GM15510 (cell line): ENCODE results near the gene DPP9.

ENCODE experiments used
- POLR2A ChIP-seq: IDR thresholded peaks from 3 replicates; pipeline ENCODE4 v1.6.1; 2011; ENCODE audit warnings: borderline replicate concordance; ENCODE audit not compliant: insufficient read length; ENCODE audit errors: extremely low read depth

The DPP9 gene

GRCh38 chr19:4684312-4685095 lies 39.1 kb downstream of the DPP9 start:
- no peak for TF ChIP-seq POLR2A

DNA sequence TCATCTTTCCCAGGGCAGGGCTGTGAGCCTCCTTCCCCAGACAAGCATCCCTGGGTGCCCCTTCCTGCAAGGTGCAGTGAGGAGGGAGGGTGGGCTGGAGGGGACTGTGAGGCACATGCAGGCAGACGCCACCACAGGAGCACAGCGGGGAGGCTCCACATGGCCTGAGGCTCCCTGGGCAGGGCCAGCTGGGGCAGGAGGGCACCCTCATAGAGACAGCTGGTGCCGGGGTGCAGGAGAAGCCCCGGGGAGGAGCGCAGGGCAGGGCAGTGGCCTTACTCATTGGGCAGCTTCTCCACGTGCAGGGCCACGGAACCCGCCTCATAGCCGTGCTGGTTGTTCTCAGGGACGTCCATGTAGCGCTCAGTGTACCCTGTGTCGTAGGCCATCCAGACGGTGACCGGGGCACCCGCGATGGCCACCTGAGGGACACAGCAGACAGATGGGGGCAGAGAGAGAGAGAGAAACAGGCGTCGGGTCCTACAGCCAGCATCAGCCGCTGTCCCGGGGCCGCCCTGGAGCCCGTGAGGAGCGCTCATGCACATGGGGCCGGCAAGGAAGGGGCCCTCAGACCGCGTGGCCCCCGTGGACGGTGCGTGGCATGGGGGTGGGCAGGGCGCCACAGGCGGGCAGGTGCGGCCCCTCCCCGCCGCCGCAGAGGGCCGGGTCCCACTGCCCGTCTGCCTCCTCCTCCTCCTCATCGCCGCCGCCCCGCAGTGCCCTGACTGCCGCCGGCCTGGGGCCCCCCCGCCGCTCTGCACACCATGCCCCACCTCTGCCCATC lies 41.0 kb downstream of the DPP9 start:
- TF ChIP-seq POLR2A = no peak

GRCh38 chr19:4678881-4679790 lies 44.5 kb downstream of the DPP9 start:
- no peak for TF ChIP-seq POLR2A

DNA sequence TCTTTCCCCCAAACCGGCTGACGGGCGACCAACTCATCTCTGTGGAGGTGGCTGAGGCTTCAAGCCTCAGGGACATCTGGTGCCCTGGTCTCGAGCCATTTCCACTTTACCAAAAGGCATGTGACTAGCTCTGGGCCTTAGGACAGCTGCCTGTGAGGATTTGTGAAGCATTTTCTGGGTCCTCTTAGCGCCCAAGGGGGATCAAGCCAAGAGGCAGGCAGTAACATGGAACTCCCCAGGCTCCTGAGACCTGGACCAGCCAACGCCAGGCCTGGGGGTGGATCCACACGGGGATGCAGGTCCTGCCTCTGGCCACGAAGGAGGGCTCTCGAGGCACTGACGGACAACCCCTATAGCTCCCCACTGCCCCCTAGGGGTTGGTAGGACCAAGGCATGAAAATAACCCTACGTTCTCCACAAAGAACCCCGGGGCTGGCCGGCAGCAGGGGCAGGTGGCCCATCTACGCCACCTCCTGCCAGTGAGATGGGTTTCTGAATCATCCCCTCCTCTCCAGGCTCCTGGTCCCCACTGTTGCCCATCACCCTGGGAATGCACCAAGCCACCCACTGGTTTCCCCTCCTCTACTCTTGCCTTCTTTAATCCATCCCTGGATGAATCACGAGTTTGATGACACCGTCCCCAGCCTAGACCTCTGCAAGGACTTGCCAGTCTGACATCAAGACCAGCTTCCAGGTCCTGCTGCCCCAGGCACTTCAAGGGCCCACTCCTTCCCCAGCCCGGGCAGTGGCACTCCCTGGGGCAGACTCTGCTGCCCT lies 46.5 kb downstream of the DPP9 start:
- no peak for TF ChIP-seq POLR2A

DNA sequence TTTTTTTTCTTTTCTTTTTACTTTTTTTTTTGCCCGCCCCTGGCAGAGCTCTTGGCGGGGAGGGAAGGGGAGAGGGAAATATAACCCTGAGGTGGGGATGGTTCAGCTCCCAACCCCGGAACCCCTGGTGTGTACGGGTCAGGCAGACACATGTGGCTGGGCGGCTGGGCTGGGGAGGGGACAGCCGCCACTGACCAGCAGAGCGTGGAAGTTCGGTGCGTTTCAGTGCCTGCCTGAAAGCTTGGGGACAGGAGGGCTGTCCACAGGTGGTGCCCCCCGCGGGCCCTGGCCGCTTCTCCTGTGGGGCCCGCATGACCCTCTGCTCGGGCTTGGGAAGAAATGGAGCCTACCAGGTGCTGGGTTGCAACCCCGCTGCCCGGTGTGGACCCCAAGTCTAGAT lies 48.3 kb downstream of the DPP9 start:
- no peak for TF ChIP-seq POLR2A

- no peak for TF ChIP-seq POLR2A
These were observed 49.9 kb downstream of the DPP9 start for GRCh38 chr19:4673726-4674125.

GRCh38 chr19:4673216-4673615 lies 50.4 kb downstream of the DPP9 start:
- TF ChIP-seq POLR2A = no peak

GRCh38 chr19:4671185-4671851 lies 52.3 kb downstream of the DPP9 start:
- TF ChIP-seq POLR2A = no peak

GRCh38 chr19:4669723-4670480 lies 53.7 kb downstream of the DPP9 start, which contains the start of gene MYDGF:
TSS of gene MYDGF (minus strand) at chr19:4670342. CDS start at chr19:4670334, 8 bp downstream.
- TF ChIP-seq POLR2A = peak; percentile 82

DNA sequence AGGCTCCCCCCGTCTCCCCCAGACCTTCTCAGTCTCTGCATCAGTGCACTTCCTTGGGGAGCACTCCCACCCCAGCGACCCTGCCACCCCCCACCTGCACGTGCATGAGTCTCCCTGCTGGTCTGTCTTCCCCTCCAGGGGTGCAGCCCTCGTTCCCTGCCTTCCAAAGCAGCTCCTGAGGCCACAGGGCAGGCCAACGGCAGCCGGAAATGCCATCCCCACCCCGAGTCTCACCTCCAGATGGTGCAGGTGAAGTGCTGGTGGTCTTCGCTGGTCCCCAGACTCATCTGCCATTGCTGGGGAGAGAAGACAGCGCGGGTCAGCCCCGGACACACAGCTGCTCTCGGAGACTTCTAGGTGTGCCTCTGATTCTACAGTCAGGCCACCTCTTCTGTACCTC lies 59.0 kb downstream of the DPP9 start:
- TF ChIP-seq POLR2A = no peak

DNA sequence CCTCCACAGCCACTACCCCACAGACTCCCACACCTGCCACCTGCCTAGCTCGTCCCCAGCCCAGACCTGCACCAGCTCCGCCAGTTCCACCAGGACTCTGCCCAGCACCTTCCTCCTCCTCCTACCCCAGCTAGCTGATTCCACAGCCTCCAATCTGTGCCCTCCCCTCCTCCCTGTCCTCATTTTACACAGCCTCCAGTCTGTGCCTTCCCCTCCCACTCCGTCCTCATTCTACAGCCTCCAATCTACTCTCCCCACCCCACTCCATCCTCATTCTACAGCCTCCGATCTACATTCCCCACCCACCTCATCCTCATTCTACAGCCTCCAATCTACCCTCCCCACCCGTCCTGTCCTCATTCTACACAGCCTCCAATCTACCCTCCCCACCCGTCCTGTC lies 60.8 kb downstream of the DPP9 start:
- TF ChIP-seq POLR2A = no peak

- TF ChIP-seq POLR2A = no peak
These were observed 61.5 kb downstream of the DPP9 start for GRCh38 chr19:4662020-4662695.

DNA sequence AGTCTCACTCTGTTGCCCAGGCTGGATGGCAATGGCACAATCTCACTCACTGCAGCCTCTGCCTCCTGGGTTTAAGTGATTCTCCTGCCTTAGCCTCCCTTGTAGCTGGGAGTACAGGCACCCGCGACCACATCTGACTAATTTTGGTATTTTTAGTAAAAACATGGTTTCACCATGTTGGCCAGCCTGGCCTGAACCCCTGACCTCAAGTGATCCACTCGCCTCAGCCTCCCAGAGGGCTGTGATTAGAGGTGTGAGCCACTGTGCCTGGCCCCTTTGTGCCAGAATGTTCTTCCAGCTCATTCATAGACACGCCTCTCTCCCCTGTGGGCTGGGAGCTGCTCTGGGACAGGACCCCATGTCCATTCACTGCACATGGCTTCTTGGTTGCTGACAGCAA lies 62.6 kb downstream of the DPP9 start:
- TF ChIP-seq POLR2A = no peak

DNA sequence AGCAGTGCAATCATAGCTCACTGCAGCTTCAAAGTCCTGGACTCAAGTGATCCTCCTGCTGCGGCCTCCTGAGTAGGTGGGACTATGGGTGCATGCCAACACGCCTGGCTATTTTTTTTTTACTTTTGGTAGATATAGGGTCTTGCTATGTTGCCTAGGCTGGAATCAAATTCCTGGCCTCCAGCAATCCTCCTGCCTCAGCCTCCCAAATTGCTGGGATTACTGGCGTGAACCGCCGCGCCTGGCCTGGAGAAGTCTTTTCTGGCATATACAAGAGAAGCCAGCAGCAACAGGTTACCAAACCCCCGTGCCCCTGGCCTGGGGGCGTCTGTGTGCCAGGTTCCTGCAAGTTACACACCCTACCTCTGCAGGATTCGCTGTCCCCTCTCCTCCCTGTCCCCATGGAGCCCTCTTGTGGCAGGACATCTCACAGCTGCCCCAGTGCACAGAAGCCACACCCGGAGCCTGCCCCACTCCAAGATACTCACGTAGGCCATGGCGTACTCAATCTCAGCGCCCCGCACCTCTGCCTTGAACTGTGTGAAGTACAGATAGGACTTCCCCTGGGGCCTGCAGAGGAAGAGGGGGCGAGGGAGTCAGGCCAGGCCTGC lies 63.4 kb downstream of the DPP9 start:
- TF ChIP-seq POLR2A = no peak
